Endodermal cell (in vitro differentiated cells): ENCODE measurements around the gene EPB41L3. TPM values are rescaled to one million over a fixed set of nuclear protein-coding genes. Genes with fewer than 3 reads are reported as not detected.
A peak's percentile ranks its signal among the peaks of the same experiment; 100 is the strongest.

Experiments
- DNase-seq: peaks from one replicate; pipeline ENCODE4 v3.0.0-alpha.2; 2017
- H3K27ac ChIP-seq: 2 replicates; pipeline ENCODE4 v1.5.1; 2013; ENCODE audit warnings: mild to moderate bottlenecking, low read depth, low read length, moderate library complexity
- H3K27me3 ChIP-seq: 2 replicates; pipeline ENCODE4 v1.6.1; 2013; ENCODE audit warnings: mild to moderate bottlenecking, low read length, moderate library complexity; ENCODE audit not compliant: insufficient read depth, control insufficient read depth, poor library complexity, severe bottlenecking
- H3K36me3 ChIP-seq: 2 replicates; pipeline ENCODE4 v1.7.0; 2013; ENCODE audit warnings: mild to moderate bottlenecking, low read length, moderate library complexity; ENCODE audit not compliant: control insufficient read depth, insufficient read depth
- H3K4me1 ChIP-seq: one replicate; pipeline ENCODE4 v1.7.0; 2013; ENCODE audit warnings: low read length; ENCODE audit not compliant: control insufficient read depth, insufficient read depth
- H3K4me3 ChIP-seq: 2 replicates; pipeline ENCODE4 v1.5.1; 2013; ENCODE audit warnings: mild to moderate bottlenecking, low read length, moderate library complexity
- H3K9ac ChIP-seq: 2 replicates; pipeline ENCODE4 v1.6.1; 2013; ENCODE audit warnings: mild to moderate bottlenecking, low read length, moderate library complexity; ENCODE audit not compliant: poor library complexity, severe bottlenecking; ENCODE audit errors: extremely low read depth
- H3K9me3 ChIP-seq: 2 replicates; pipeline ENCODE4 v1.6.1; 2013; ENCODE audit warnings: mild to moderate bottlenecking, low read length, moderate library complexity; ENCODE audit not compliant: control insufficient read depth
- H3K27ac Mint-ChIP-seq: 2 replicates; pipeline ENCODE4 v1.8.0; 2020; ENCODE audit warnings: mixed read lengths
- H3K27me3 Mint-ChIP-seq: 2 replicates; pipeline ENCODE4 v1.8.0; 2021; ENCODE audit warnings: mild to moderate bottlenecking, mixed read lengths; ENCODE audit not compliant: insufficient read depth
- H3K36me3 Mint-ChIP-seq: 2 replicates; pipeline ENCODE4 v1.8.0; 2020; ENCODE audit warnings: low read depth, mixed read lengths
- H3K4me1 Mint-ChIP-seq: 2 replicates; pipeline ENCODE4 v1.8.0; 2020; ENCODE audit warnings: mixed read lengths
- H3K4me3 Mint-ChIP-seq: 2 replicates; pipeline ENCODE4 v1.8.0; 2020; ENCODE audit warnings: mild to moderate bottlenecking, moderate library complexity, mixed read lengths
- H3K9me3 Mint-ChIP-seq: 2 replicates; pipeline ENCODE4 v1.8.0; 2020; ENCODE audit warnings: mild to moderate bottlenecking, mixed read lengths
- WGBS, 2 experiments: methylation state at CpG; one replicate each; pipeline versions ENCODE4 v1.1.5 to v1.1.7; 2013; ENCODE audit warnings: missing lambda C conversion rate in 2 of 2, mixed read lengths in 1 of 2; ENCODE audit not compliant: insufficient coverage in 1 of 2, insufficient read length in 1 of 2; 5-methylcytosine and 5-hydroxymethylcytosine counted together
- total RNA-seq, 2 donors: library from RNA; stranded (reverse); fragmentation: NEBNext Ultra II Directional in 1 of 2; extraction: Animal tissue kit (Norgen Biotek cat#: 25700) in 1 of 2; gene quantifications; 2 replicates in 1 of 2; 3 replicates in 1 of 2; pipeline ENCODE4 v1.2.1, GENCODE V29; 2021
- TF ChIP-seq, protein P1 (sequence below): fragments of 200-600 bp; sonication (generic); conservative IDR thresholded peaks from 2 replicates; pipeline ENCODE4 v1.5.0; 2021; ENCODE audit warnings: antibody characterized with exemption, mild to moderate bottlenecking

EPB41L3 gene
- total RNA-seq, 2 donors from 2014 or later: 49.3 to 51.6 TPM

DNA sequence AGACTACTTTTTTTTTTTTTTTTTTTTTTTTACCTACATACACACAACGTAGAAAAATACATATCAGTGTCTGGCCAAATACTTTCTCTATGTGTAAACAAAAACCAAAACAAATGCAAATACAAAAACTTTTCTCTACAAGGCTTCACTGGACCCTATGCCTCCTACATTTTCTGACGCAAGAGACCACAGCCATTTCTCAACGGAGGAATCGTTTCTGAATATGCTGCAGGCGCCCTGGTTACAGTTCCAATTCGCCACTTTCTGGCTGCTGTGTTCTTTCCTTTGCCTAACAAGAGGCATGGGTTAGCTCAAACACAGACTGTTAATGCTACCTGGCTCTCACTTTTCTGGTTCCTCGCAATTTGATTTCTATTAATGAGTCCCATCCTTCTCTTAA, 96.4 kb downstream of the EPB41L3 start:
- Mint-ChIP-seq H3K4me1 (no peaks in the 10 kb centered on the region), H3K4me3 (no peak overlapping the region), H3K27me3 (no peaks in the 10 kb centered on the region), H3K27ac (no peak overlapping the region), H3K9me3 (no peaks in the 10 kb centered on the region), H3K36me3 (peaks cover 2% of the 10 kb centered on the region)
- TF ChIP-seq, protein P1, sequence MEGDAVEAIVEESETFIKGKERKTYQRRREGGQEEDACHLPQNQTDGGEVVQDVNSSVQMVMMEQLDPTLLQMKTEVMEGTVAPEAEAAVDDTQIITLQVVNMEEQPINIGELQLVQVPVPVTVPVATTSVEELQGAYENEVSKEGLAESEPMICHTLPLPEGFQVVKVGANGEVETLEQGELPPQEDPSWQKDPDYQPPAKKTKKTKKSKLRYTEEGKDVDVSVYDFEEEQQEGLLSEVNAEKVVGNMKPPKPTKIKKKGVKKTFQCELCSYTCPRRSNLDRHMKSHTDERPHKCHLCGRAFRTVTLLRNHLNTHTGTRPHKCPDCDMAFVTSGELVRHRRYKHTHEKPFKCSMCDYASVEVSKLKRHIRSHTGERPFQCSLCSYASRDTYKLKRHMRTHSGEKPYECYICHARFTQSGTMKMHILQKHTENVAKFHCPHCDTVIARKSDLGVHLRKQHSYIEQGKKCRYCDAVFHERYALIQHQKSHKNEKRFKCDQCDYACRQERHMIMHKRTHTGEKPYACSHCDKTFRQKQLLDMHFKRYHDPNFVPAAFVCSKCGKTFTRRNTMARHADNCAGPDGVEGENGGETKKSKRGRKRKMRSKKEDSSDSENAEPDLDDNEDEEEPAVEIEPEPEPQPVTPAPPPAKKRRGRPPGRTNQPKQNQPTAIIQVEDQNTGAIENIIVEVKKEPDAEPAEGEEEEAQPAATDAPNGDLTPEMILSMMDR: no peak
- H3K4me3 ChIP-seq: no peak overlapping the region
- H3K4me1 ChIP-seq: no peaks in the 10 kb centered on the region
- H3K9me3 ChIP-seq: no peaks in the 10 kb centered on the region
- no peak overlapping the region for H3K27ac ChIP-seq
- H3K36me3 ChIP-seq: no peaks in the 10 kb centered on the region
- no peak overlapping the region for H3K9ac ChIP-seq
- no peak for DNase-seq
- H3K27me3 ChIP-seq: no peaks in the 10 kb centered on the region
- WGBS, 2 experiments: 88 to 92% methylated on average over 6 to 7 of the region's 7 CpGs

DNA sequence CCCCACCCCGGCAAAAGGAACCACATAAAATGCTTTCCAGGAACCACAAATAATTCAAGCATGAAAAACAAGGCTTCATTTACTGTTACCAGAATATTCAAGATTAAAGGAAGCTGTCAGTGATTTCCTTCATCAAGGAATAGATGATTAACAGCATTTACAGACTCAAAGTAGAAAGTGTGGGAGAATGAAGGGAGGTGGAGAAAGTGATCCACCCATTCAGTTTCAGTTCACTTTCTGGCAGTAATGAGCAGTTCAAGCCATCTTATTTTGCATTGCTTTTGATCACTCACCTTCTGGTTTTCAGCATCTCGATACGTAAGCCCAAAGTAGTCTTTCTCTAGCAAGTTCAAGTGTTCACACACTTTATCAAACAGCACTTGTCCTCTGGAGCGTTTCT, 99.0 kb downstream of the EPB41L3 start:
- 91 to 100% methylated on average over 3 to 4 of the region's 4 CpGs for WGBS, 2 experiments
- Mint-ChIP-seq H3K36me3 (peaks cover 8% of the 10 kb centered on the region), H3K4me1 (no peaks in the 10 kb centered on the region), H3K9me3 (no peaks in the 10 kb centered on the region), H3K27me3 (no peaks in the 10 kb centered on the region), H3K27ac (peak overlapping the region; percentile 15), H3K4me3 (no peak overlapping the region)
- Histone ChIP-seq H3K9me3 (no peaks in the 10 kb centered on the region), H3K27me3 (no peaks in the 10 kb centered on the region), H3K4me1 (no peaks in the 10 kb centered on the region), H3K36me3 (no peaks in the 10 kb centered on the region), H3K27ac (no peak overlapping the region), H3K4me3 (no peak overlapping the region), H3K9ac (no peak overlapping the region)
- TF ChIP-seq, protein P1: no peak
- DNase-seq: no peak

DNA sequence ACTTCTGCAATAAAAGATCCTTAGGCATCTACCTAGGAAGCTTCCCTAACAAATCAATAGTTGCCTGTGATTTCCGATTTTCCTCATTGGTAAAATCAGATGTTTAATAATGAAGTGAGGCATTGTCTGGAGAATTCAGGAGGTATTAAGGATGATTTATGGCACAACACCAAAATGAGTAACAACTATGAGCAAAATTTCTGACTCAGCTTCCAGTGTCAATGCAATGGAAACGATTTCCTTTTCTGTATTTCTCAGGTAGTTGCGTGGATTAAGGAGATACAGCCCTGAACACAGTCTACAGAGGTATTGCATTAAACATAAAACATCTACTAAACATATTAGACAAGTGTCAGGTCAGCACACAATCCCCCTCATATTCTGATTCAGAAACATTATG, 99.5 kb downstream of the EPB41L3 start:
- peaks cover 8% of the 10 kb centered on the region for H3K36me3 Mint-ChIP-seq
- H3K27me3 Mint-ChIP-seq: no peaks in the 10 kb centered on the region
- H3K9me3 Mint-ChIP-seq: no peaks in the 10 kb centered on the region
- H3K27me3 ChIP-seq: no peaks in the 10 kb centered on the region
- H3K9me3 ChIP-seq: no peaks in the 10 kb centered on the region
- H3K4me3 ChIP-seq: no peak overlapping the region
- TF ChIP-seq, protein P1: no peak
- H3K27ac ChIP-seq: no peak overlapping the region
- H3K36me3 ChIP-seq: no peaks in the 10 kb centered on the region
- H3K4me1 Mint-ChIP-seq: no peaks in the 10 kb centered on the region
- no peak overlapping the region for H3K9ac ChIP-seq
- WGBS, 2 experiments: 87% methylated on average over 2 of the region's 3 CpGs; no CpG with 5 or more reads in 1 of the 2 experiments
- no peaks in the 10 kb centered on the region for H3K4me1 ChIP-seq
- DNase-seq: no peak
- no peak overlapping the region for H3K27ac Mint-ChIP-seq
- no peak overlapping the region for H3K4me3 Mint-ChIP-seq
